ENCODE data around the gene IQSEC1. TPM values are rescaled to one million over a fixed set of nuclear protein-coding genes. Genes with fewer than 3 reads are reported as not detected.

IQSEC1 gene
- total RNA-seq, 1 experiment from 2014 or later = 28.1 TPM

GRCh38 chr3:13069495-13069894, 3.7 kb downstream of the IQSEC1 start:
- Histone ChIP-seq H3K4me2 (ENCODE audit: low read length) (no peak overlapping the region), H3K4me3 (replicated peaks in 1 of 2; ENCODE audit: low read depth in 1 of 2, low read length in 2 of 2) (no peak overlapping the region), H3K36me3 (ENCODE audit: control insufficient read depth in 1 of 2, insufficient read depth in 2 of 2, low read length in 2 of 2) (no peaks in the 10 kb centered on the region), H3K79me2 (ENCODE audit: insufficient read depth, low read length) (no peaks in the 10 kb centered on the region), H2AFZ (ENCODE audit: low read depth, low read length, poor library complexity, severe bottlenecking) (no peak overlapping the region), H3K9me2 (ENCODE audit: insufficient read depth) (no peaks in the 10 kb centered on the region), H3K9ac (ENCODE audit: low read length) (no peak overlapping the region), H3K9me3 (ENCODE audit: control insufficient read depth in 1 of 2, insufficient read depth in 1 of 2, low read depth in 1 of 2, low read length in 2 of 2) (no peaks in the 10 kb centered on the region), H4K20me1 (ENCODE audit: insufficient read depth) (no peaks in the 10 kb centered on the region), H3K27me3 (ENCODE audit: insufficient read depth, low read length) (no peaks in the 10 kb centered on the region), H3K4me1 (ENCODE audit: control insufficient read depth in 1 of 2, insufficient read depth in 2 of 2, low read length in 2 of 2) (no peaks in the 10 kb centered on the region; a peak in 1 of 4 replicates), H3K27ac (ENCODE audit: low read depth, low read length) (no peak overlapping the region)
- TF ChIP-seq ATF3 (IDR thresholded peaks at IDR 0.05) (no peak), ZBTB33 (IDR thresholded peaks at IDR 0.05; ENCODE audit: extremely low read depth, insufficient replicate concordance, low read length) (no peak), JUND (IDR thresholded peaks at IDR 0.05) (no peak), TCF7L2 (IDR thresholded peaks at IDR 0.05; ENCODE audit: borderline replicate concordance, extremely low read depth, insufficient read depth, insufficient read length) (no peak), YY1 (IDR thresholded peaks at IDR 0.05; ENCODE audit: extremely low read depth, insufficient replicate concordance, low read depth, low read length) (no peak), CEBPB (IDR thresholded peaks at IDR 0.05; ENCODE audit: low read depth) (no peak)
- ChIA-PET POLR2A (interaction anchor here (0.6 kb wide), 1 partner anchor 43 kb away, joined by 3 read pairs; no protein-coding TSS in a partner anchor), CTCF (no interaction called here), RAD21 (ENCODE audit: low non-redundant PET in 1 of 2, low total read pairs in 2 of 2, uncharacterized antibody in 2 of 2, unreplicated experiment in 2 of 2) (no interaction called here)
- no peak for DNase-seq (ENCODE audit: low read depth, low spot score)
- intact Hi-C loops (cut with micrococcal nuclease) = no loop called here
- no peak for ATAC-seq
- no TSS peak for BruUV-seq (replicated peaks)
